ENCODE measurements around the gene NDUFAF5. TPM values are rescaled to one million over a fixed set of nuclear protein-coding genes. Genes with fewer than 3 reads are reported as not detected.

NDUFAF5 gene
- total and polyA plus RNA-seq, 2 of the 8 experiments (the other 6 are each of a cell fraction or from before 2014, with no cell fraction given): 11.8 to 32.3 TPM

GRCh38 chr20:13856354-13856753 lies 71.5 kb downstream of the NDUFAF5 start:
- Histone ChIP-seq H3K9ac (replicated peaks in 1 of 4; ENCODE audit: extremely low read depth in 1 of 4, low read depth in 3 of 4, low read length in 3 of 4) (no peak overlapping the region), H3K27me3 (replicated peaks in 1 of 4; ENCODE audit: control insufficient read depth in 3 of 4, extremely low read depth in 1 of 4, insufficient read depth in 3 of 4, low read length in 3 of 4) (no peaks in the 10 kb centered on the region), H4K5ac (ENCODE audit: insufficient read length, low read depth, low read length) (no peak overlapping the region), H3K4me1 (replicated peaks in 1 of 4; ENCODE audit: control insufficient read depth in 3 of 4, insufficient read depth in 4 of 4, low read length in 3 of 4) (no peaks in the 10 kb centered on the region), H3K4me2 (ENCODE audit: insufficient read depth in 1 of 2, low read depth in 2 of 2, low read length in 2 of 2) (no peak overlapping the region), H2AFZ (ENCODE audit: low read length) (no peak overlapping the region), H3K79me2 (ENCODE audit: control insufficient read depth in 1 of 2, insufficient read depth in 2 of 2, low read length in 2 of 2) (no peaks in the 10 kb centered on the region), H2BK12ac (ENCODE audit: low read depth, low read length) (no peak overlapping the region), H2AK5ac (ENCODE audit: low read depth, low read length) (no peak overlapping the region), H4K20me1 (replicated peaks in 1 of 2; ENCODE audit: control insufficient read depth in 1 of 2, insufficient read depth in 2 of 2, low read length in 2 of 2) (no peaks in the 10 kb centered on the region), H3K4ac (replicated peaks; ENCODE audit: insufficient read length, low read depth, low read length) (no peak overlapping the region), H3K23ac (ENCODE audit: insufficient read length) (no peak overlapping the region), H2BK120ac (replicated peaks; ENCODE audit: low read depth, low read length) (no peak overlapping the region), H2BK20ac (ENCODE audit: low read length) (no peak overlapping the region), H3K4me3 (ENCODE audit: extremely low read depth in 1 of 4, insufficient read depth in 2 of 4, low read depth in 3 of 4, low read length in 4 of 4) (no peak overlapping the region), H3K79me1 (ENCODE audit: low read depth, low read length) (no peaks in the 10 kb centered on the region), H2BK15ac (ENCODE audit: low read length) (no peak overlapping the region), H4K91ac (replicated peaks; ENCODE audit: insufficient read length, low read length) (no peak overlapping the region), H4K8ac (ENCODE audit: extremely low read depth, insufficient read depth, low read length) (no peak overlapping the region), H3K23me2 (ENCODE audit: low read depth, low read length) (no peaks in the 10 kb centered on the region), H3K36me3 (ENCODE audit: control insufficient read depth in 2 of 4, insufficient read depth in 4 of 4, low read length in 3 of 4) (no peaks in the 10 kb centered on the region), H3K27ac (ENCODE audit: low read depth, low read length) (no peak overlapping the region), H3K14ac (ENCODE audit: insufficient read length) (no peak overlapping the region), H3K56ac (replicated peaks; ENCODE audit: insufficient read length, low read depth, low read length) (no peak overlapping the region), H3K18ac (ENCODE audit: extremely low read depth, low read length) (no peak overlapping the region), H3K9me3 (ENCODE audit: insufficient read depth in 2 of 2, low read depth in 1 of 2, low read length in 1 of 2) (no peaks in the 10 kb centered on the region), H2BK5ac (ENCODE audit: low read depth, low read length) (no peak overlapping the region)
- CTCF ChIA-PET (ENCODE audit: partially characterized antibody): interaction anchor here (0.7 to 1.6 kb wide), 3 partner anchors 9 to 38 kb away, joined by 3 to 7 read pairs (median 3); no protein-coding TSS in a partner anchor
- POLR2A ChIA-PET (ENCODE audit: partially characterized antibody): no interaction called here
- DNase-seq (ENCODE audit: low read depth in 1 of 2, low spot score in 2 of 2) (no peak), FAIRE-seq (no peak)
- 90% methylated on average over 4 of the region's 4 CpGs; no CpG with 5 or more reads in 1 of the 2 experiments for WGBS, 2 experiments (ENCODE audit: extremely low coverage in 1 of 2, insufficient coverage in 1 of 2, insufficient read length in 1 of 2, insufficient replicate concordance in 2 of 2, low coverage in 1 of 2, low lambda C conversion rate in 2 of 2, missing lambda C conversion rate in 1 of 2)
- TF ChIP-seq BACH1 (IDR thresholded peaks at IDR 0.05; ENCODE audit: low read length) (no peak), JUN (IDR thresholded peaks at IDR 0.05; ENCODE audit: low read depth, low read length) (no peak), CTBP2 (IDR thresholded peaks at IDR 0.05; ENCODE audit: borderline replicate concordance, insufficient read depth, insufficient read length, low read length) (no peak), POLR2AphosphoS5 (IDR thresholded peaks at IDR 0.05; ENCODE audit: low read depth, low read length) (no peak)
